K562 (cell line): ENCODE measurements around the gene EVI5. TPM values are rescaled to one million over a fixed set of nuclear protein-coding genes. Genes with fewer than 3 reads are reported as not detected.

Experiments used
- BACH1 ChIP-seq: fragments of 200-800 bp; sonication (Bioruptor generic); IDR thresholded peaks from 2 replicates; pipeline ENCODE4 v1.6.1; 2016; ENCODE audit warnings: missing genetic modification characterization, missing compliant biosample characterization
- BCOR ChIP-seq: fragments of 450-650 bp; IDR thresholded peaks from 2 replicates; pipeline ENCODE4 v1.6.1; 2016
- CREM ChIP-seq: IDR thresholded peaks from 2 replicates; pipeline ENCODE4 v1.6.1; 2014; ENCODE audit warnings: antibody characterized with exemption, low read depth
- DEAF1 ChIP-seq: fragments of 450-650 bp; formaldehyde crosslinking; IDR thresholded peaks from 2 replicates; pipeline ENCODE4 v1.4.0; 2020; ENCODE audit warnings: mild to moderate bottlenecking, moderate library complexity
- DLX4 ChIP-seq: fragments of 250-450 bp; sonication (Bioruptor Pico); IDR thresholded peaks from 2 replicates; pipeline ENCODE4 v1.6.1; 2021; ENCODE audit warnings: mild to moderate bottlenecking
- E2F4 ChIP-seq: sonication (generic); formaldehyde crosslinking; IDR thresholded peaks from 2 replicates; pipeline ENCODE4 v1.8.0; 2022; ENCODE audit warnings: mild to moderate bottlenecking, low read depth, missing genetic modification reagents
- EP400 ChIP-seq: fragments of 450-650 bp; IDR thresholded peaks from 2 replicates; pipeline ENCODE4 v1.6.1; 2017; ENCODE audit warnings: antibody characterized with exemption, mild to moderate bottlenecking, moderate library complexity
- HNRNPL ChIP-seq: fragments of 200-400 bp; formaldehyde crosslinking; IDR thresholded peaks from 2 replicates; pipeline ENCODE4 v1.6.1; 2017; ENCODE audit warnings: low read depth, mild to moderate bottlenecking, low read length
- LCOR ChIP-seq: sonication (generic); formaldehyde crosslinking; IDR thresholded peaks from 2 replicates; pipeline ENCODE4 v1.8.0; 2022; ENCODE audit warnings: mild to moderate bottlenecking, missing genetic modification reagents
- MTF1 ChIP-seq: fragments of 250-450 bp; sonication (Bioruptor Pico); IDR thresholded peaks from 2 replicates; pipeline ENCODE4 v1.9.0; 2021; ENCODE audit warnings: moderate library complexity, mild to moderate bottlenecking, inconsistent platforms, borderline replicate concordance
- NCOR1 ChIP-seq: fragments of 450-650 bp; IDR thresholded peaks from 2 replicates; pipeline ENCODE4 v1.6.1; 2016; ENCODE audit warnings: mild to moderate bottlenecking, moderate library complexity
- RAD21 ChIP-seq, 2 experiments: fragments of 250-450 bp in 1 of 2; fragments of 450-650 bp in 1 of 2; sonication (Bioruptor Pico) in 1 of 2; formaldehyde crosslinking in 1 of 2; IDR thresholded peaks in 1 of 2; conservative IDR thresholded peaks in 1 of 2; 2 replicates each; pipeline versions ENCODE4 v1.4.0 to v1.8.0; 2020 to 2022; ENCODE audit warnings: mild to moderate bottlenecking in 2 of 2, moderate library complexity in 1 of 2
- SMARCB1 ChIP-seq: IDR thresholded peaks from 2 replicates; pipeline ENCODE4 v1.6.1; 2011; ENCODE audit warnings: improper control_type of control experiment, low read depth; ENCODE audit not compliant: insufficient read length
- TSHZ1 ChIP-seq: fragments of 250-450 bp; sonication (Bioruptor Pico); IDR thresholded peaks from 2 replicates; pipeline ENCODE4 v1.4.0; 2020; ENCODE audit warnings: mild to moderate bottlenecking, moderate library complexity
- ZBTB33 ChIP-seq: sonication (generic); formaldehyde crosslinking; IDR thresholded peaks from 2 replicates; pipeline ENCODE4 v1.8.1; 2023; ENCODE audit warnings: mild to moderate bottlenecking, missing genetic modification reagents
- ZNF121 ChIP-seq: sonication (generic); formaldehyde crosslinking; conservative IDR thresholded peaks from 2 replicates; pipeline ENCODE4 v1.8.0; 2022; ENCODE audit warnings: missing genetic modification reagents
- ZNF324 ChIP-seq: fragments of 250-450 bp; sonication (Bioruptor Pico); IDR thresholded peaks from 2 replicates; pipeline ENCODE4 v1.4.0; 2020; ENCODE audit warnings: mild to moderate bottlenecking
- ZNF507 ChIP-seq: conservative IDR thresholded peaks from 2 replicates; pipeline ENCODE4 v1.6.1; 2017; ENCODE audit warnings: missing genetic modification characterization, missing compliant biosample characterization
- ZNF696 ChIP-seq: fragments of 250-450 bp; sonication (Bioruptor Pico); conservative IDR thresholded peaks from 2 replicates; pipeline ENCODE4 v1.4.0; 2020; ENCODE audit warnings: mild to moderate bottlenecking, moderate library complexity
- ZNF77 ChIP-seq: fragments of 250-450 bp; sonication (Bioruptor Pico); IDR thresholded peaks from 2 replicates; pipeline ENCODE4 v1.5.0; 2020
- polyA plus RNA-seq, 8 experiments: library from polyadenylated mRNA; depleted of rRNA in 4 of 8; stranded (reverse) in 5 of 8; unstranded in 3 of 8; fragments of >200 nt; fragmentation: Nextera tagmentation in 2 of 8; fragmentation: Illumina TruSeq in 1 of 8; extraction: Ambion mirVana in 2 of 8; extraction: Trizol in 1 of 8; gene quantifications; 2 replicates each; pipeline versions ENCODE4 v1.2.1 to v1.2.3, GENCODE V29; 2011 to 2014; ENCODE audit warnings: inconsistent platforms in 1 of 8, missing spikeins in 1 of 8
- total RNA-seq, 7 experiments: library from RNA; depleted of rRNA in 6 of 7; stranded (reverse); fragments of >200 nt in 6 of 7; fragmentation: Illumina TruSeq in 2 of 7; extraction: Trizol in 2 of 7; gene quantifications; 2 replicates each; pipeline versions ENCODE4 v1.2.1 to v1.2.3, GENCODE V29; 2011 to 2021; ENCODE audit warnings: low replicate concordance in 1 of 7

Gene EVI5
- total and polyA plus RNA-seq, 9 of the 15 experiments (the other 6 are each of a cell fraction or from before 2014, with no cell fraction given) = 1.7 to 50.1 (median 13.7) TPM

- TF ChIP-seq CREM (peak; percentile 88), HNRNPL (peak; percentile 54; the same call in 1 of the 2 replicates), E2F4 (peak; percentile 90), ZNF77 (no peak), NCOR1 (no peak), ZNF324 (CRISPR knock-in tag) (no peak), BCOR (no peak), EP400 (peak; percentile 87; the same call in 1 of the 2 replicates), SMARCB1 (no peak), DEAF1 (no peak), TSHZ1 (CRISPR knock-in tag) (no peak), ZNF507 (no peak), MTF1 (CRISPR knock-in tag) (no peak), RAD21 (CRISPR knock-in tag; conservative IDR thresholded peaks at IDR 0.05 in 1 of 2, IDR thresholded peaks at IDR 0.05 in 1 of 2) (no peak), ZNF121 (CRISPR knock-in tag) (no peak), DLX4 (no peak), ZBTB33 (CRISPR knock-in tag) (peak; percentile 89), ZNF696 (no peak), BACH1 (tag) (no peak), LCOR (peak; percentile 96)
These were observed at the start of gene EVI5 (continued) for GRCh38 chr1:92784639-92785500.
